HCT116 (cell line): ENCODE measurements around the gene SRR.

ENCODE experiments used
- EGR1 ChIP-seq: IDR thresholded peaks from 2 replicates; pipeline ENCODE4 v1.6.1; 2012; ENCODE audit warnings: low read depth
- ELF1 ChIP-seq: IDR thresholded peaks from 2 replicates; pipeline ENCODE4 v1.6.1; 2012; ENCODE audit warnings: low read depth, borderline replicate concordance
- EZH2 ChIP-seq: fragments of 200-600 bp; sonication (generic); IDR thresholded peaks from 2 replicates; pipeline ENCODE4 v1.6.1; 2017; ENCODE audit warnings: antibody characterized with exemption, mixed run types
- EZH2phosphoT487 ChIP-seq: fragments of 200-600 bp; IDR thresholded peaks from 2 replicates; pipeline ENCODE4 v1.6.1; 2018; ENCODE audit warnings: antibody characterized with exemption, borderline replicate concordance
- POLR2A ChIP-seq: IDR thresholded peaks from 2 replicates; pipeline ENCODE4 v1.7.0; 2011; ENCODE audit warnings: borderline replicate concordance; ENCODE audit not compliant: insufficient read depth, insufficient read length; ENCODE audit errors: extremely low read depth
- SIN3A ChIP-seq: IDR thresholded peaks from 2 replicates; pipeline ENCODE4 v1.6.1; 2012; ENCODE audit warnings: low read depth
- SP1 ChIP-seq: IDR thresholded peaks from 2 replicates; pipeline ENCODE4 v1.6.1; 2012; ENCODE audit warnings: low read depth
- TCF7L2 ChIP-seq: IDR thresholded peaks from 2 replicates; pipeline ENCODE4 v1.7.0; 2011; ENCODE audit warnings: borderline replicate concordance, inconsistent platforms; ENCODE audit not compliant: insufficient read depth, insufficient read length; ENCODE audit errors: extremely low read depth
- YY1 ChIP-seq: IDR thresholded peaks from 2 replicates; pipeline ENCODE4 v1.6.1; 2011; ENCODE audit warnings: low read length, low read depth, moderate library complexity, mild to moderate bottlenecking; ENCODE audit not compliant: insufficient replicate concordance; ENCODE audit errors: extremely low read depth
- TF ChIP-seq, protein P1 (sequence below), 3 experiments: fragments of 200-600 bp in 1 of 3; sonication (generic) in 1 of 3; IDR thresholded peaks in 2 of 3; conservative IDR thresholded peaks in 1 of 3; 2 replicates each; pipeline ENCODE4 v1.5.1; 2012 to 2017; ENCODE audit warnings: low read depth in 2 of 3, low read length in 2 of 3, antibody characterized with exemption in 1 of 3, borderline replicate concordance in 1 of 3, control low read depth in 1 of 3, mild to moderate bottlenecking in 1 of 3, mixed read lengths in 1 of 3, mixed run types in 1 of 3, moderate library complexity in 1 of 3; ENCODE audit not compliant: insufficient read depth in 1 of 3
- TF ChIP-seq, protein P2 (sequence below): IDR thresholded peaks from 2 replicates; pipeline ENCODE4 v1.6.1; 2012; ENCODE audit warnings: low read depth

DNA sequence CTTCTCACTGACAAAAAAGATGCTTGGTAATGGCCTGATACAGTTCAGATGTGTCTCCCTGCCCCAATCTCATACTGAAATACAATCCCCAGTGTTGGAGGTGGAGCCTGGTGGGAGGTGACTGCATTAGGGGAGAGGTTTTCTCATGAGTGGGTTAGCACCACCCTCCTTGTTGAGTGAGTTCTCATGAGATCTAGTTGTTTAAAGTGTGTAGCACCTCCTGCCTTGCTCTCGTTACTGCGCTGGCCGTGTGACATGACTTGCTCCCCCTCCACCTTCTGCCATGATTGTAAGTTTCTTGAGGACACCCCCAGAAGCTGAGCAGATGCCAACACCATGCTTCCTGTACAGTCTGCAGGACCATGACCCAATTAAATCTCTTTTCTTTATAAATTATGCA, 27.6 kb downstream of the SRR start:
- TF ChIP-seq POLR2A: no peak
- TF ChIP-seq EGR1: no peak
- no peak for TF ChIP-seq EZH2
- no peak for TF ChIP-seq SIN3A
- no peak for TF ChIP-seq ELF1
- TF ChIP-seq, protein P1, sequence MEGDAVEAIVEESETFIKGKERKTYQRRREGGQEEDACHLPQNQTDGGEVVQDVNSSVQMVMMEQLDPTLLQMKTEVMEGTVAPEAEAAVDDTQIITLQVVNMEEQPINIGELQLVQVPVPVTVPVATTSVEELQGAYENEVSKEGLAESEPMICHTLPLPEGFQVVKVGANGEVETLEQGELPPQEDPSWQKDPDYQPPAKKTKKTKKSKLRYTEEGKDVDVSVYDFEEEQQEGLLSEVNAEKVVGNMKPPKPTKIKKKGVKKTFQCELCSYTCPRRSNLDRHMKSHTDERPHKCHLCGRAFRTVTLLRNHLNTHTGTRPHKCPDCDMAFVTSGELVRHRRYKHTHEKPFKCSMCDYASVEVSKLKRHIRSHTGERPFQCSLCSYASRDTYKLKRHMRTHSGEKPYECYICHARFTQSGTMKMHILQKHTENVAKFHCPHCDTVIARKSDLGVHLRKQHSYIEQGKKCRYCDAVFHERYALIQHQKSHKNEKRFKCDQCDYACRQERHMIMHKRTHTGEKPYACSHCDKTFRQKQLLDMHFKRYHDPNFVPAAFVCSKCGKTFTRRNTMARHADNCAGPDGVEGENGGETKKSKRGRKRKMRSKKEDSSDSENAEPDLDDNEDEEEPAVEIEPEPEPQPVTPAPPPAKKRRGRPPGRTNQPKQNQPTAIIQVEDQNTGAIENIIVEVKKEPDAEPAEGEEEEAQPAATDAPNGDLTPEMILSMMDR (IDR thresholded peaks at IDR 0.05 in 2 of 3, conservative IDR thresholded peaks at IDR 0.05 in 1 of 3; ENCODE audit: borderline replicate concordance in 1 of 3, insufficient read depth in 1 of 3, low read depth in 2 of 3, low read length in 2 of 3): peak in 2 of 3 experiments; percentile 14 to 30; a peak in 1 of 6 replicates
- TF ChIP-seq TCF7L2: no peak
- TF ChIP-seq, protein P2, sequence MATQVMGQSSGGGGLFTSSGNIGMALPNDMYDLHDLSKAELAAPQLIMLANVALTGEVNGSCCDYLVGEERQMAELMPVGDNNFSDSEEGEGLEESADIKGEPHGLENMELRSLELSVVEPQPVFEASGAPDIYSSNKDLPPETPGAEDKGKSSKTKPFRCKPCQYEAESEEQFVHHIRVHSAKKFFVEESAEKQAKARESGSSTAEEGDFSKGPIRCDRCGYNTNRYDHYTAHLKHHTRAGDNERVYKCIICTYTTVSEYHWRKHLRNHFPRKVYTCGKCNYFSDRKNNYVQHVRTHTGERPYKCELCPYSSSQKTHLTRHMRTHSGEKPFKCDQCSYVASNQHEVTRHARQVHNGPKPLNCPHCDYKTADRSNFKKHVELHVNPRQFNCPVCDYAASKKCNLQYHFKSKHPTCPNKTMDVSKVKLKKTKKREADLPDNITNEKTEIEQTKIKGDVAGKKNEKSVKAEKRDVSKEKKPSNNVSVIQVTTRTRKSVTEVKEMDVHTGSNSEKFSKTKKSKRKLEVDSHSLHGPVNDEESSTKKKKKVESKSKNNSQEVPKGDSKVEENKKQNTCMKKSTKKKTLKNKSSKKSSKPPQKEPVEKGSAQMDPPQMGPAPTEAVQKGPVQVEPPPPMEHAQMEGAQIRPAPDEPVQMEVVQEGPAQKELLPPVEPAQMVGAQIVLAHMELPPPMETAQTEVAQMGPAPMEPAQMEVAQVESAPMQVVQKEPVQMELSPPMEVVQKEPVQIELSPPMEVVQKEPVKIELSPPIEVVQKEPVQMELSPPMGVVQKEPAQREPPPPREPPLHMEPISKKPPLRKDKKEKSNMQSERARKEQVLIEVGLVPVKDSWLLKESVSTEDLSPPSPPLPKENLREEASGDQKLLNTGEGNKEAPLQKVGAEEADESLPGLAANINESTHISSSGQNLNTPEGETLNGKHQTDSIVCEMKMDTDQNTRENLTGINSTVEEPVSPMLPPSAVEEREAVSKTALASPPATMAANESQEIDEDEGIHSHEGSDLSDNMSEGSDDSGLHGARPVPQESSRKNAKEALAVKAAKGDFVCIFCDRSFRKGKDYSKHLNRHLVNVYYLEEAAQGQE: no peak
- TF ChIP-seq EZH2phosphoT487: no peak
- TF ChIP-seq YY1: no peak
- no peak for TF ChIP-seq SP1
